ENCODE measurements around the gene ARL8A. TPM values are rescaled to one million over a fixed set of nuclear protein-coding genes. Genes with fewer than 3 reads are reported as not detected.

ARL8A gene
- total RNA-seq, 1 donor: 16.9 TPM

- no peak overlapping the region for H3K4me3 ChIP-seq (ENCODE audit: low read depth, low read length)
- TF ChIP-seq, protein P1, sequence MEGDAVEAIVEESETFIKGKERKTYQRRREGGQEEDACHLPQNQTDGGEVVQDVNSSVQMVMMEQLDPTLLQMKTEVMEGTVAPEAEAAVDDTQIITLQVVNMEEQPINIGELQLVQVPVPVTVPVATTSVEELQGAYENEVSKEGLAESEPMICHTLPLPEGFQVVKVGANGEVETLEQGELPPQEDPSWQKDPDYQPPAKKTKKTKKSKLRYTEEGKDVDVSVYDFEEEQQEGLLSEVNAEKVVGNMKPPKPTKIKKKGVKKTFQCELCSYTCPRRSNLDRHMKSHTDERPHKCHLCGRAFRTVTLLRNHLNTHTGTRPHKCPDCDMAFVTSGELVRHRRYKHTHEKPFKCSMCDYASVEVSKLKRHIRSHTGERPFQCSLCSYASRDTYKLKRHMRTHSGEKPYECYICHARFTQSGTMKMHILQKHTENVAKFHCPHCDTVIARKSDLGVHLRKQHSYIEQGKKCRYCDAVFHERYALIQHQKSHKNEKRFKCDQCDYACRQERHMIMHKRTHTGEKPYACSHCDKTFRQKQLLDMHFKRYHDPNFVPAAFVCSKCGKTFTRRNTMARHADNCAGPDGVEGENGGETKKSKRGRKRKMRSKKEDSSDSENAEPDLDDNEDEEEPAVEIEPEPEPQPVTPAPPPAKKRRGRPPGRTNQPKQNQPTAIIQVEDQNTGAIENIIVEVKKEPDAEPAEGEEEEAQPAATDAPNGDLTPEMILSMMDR (IDR thresholded peaks at IDR 0.05; ENCODE audit: insufficient read depth, low read length): no peak
- peak; percentile 23 for DNase-seq (ENCODE audit: low read depth)
Measured at GRCh38 chr1:202086579-202087350, 57.8 kb downstream of the ARL8A start.

DNA sequence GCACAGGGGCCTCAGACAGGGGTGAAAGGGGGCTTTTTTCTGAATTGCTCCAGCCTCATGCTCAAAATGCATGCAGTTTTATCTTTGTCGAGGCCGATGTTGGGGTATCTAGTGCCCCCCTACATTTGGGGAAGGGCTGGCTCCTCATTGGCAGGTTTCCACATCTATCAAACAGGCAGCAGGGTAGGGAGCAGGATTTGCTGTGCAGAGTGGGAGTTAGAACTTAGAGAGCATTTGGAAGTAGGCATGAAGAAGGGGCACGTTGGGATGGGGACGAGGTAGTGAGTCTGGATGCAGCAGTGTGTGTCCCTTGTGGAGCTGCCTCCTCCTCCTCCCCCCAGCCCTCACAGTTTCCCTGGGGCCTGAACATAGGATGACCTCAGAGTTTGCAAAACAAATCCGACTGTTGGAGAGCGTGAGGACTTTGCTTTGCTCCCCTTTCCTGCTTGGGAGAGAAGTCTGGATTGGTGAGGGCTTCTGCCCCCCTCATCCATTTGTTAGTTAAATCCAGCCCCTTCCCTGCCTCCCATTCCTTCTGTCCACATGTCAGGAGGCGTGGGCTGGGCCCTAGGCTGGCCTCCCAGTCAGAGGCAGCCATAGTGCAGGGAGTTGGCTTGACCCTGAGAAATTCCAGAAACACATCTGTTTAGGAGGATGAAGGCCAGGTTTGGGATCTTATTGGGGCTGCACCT is 58.7 kb downstream of the ARL8A start:
- no peak overlapping the region for H3K4me3 ChIP-seq (ENCODE audit: low read depth, low read length)
- DNase-seq (ENCODE audit: low read depth): peak; percentile 47
- TF ChIP-seq, protein P1 (IDR thresholded peaks at IDR 0.05; ENCODE audit: insufficient read depth, low read length): no peak

GRCh38 chr1:202084791-202085681 is 59.5 kb downstream of the ARL8A start:
- no peak for DNase-seq (ENCODE audit: low read depth)
- TF ChIP-seq, protein P1 (IDR thresholded peaks at IDR 0.05; ENCODE audit: insufficient read depth, low read length): no peak
- H3K4me3 ChIP-seq (ENCODE audit: low read depth, low read length): no peak overlapping the region

Small RNA genes within 50 kb of the gene (small RNA-seq; reads per million reads assigned to genes)
- not detected for gene CRIP1P3

Other genes starting within 250 kb of the ARL8A start
- gene LMOD1, start 198.2 kb downstream of the ARL8A start, total RNA-seq (ENCODE audit: low replicate concordance): 14.5 and 22.3 TPM in 2 replicates
- gene TIMM17A, start 189.2 kb downstream of the ARL8A start, total RNA-seq (ENCODE audit: low replicate concordance): 29.9 and 59.6 TPM in 2 replicates
- gene RNPEP, start 162.1 kb downstream of the ARL8A start, total RNA-seq (ENCODE audit: low replicate concordance): 49.3 and 189 TPM in 2 replicates
- gene ELF3, start 134.2 kb downstream of the ARL8A start, total RNA-seq (ENCODE audit: low replicate concordance): 0.09 TPM in 1 of 2 replicates, not detected in the other
- gene GPR37L1, start 21.8 kb downstream of the ARL8A start, total RNA-seq (ENCODE audit: low replicate concordance): not detected in 2 replicates
- not detected in 2 replicates for gene PTPN7, start 15.9 kb upstream of the ARL8A start, total RNA-seq (ENCODE audit: low replicate concordance)
- not detected in 2 replicates for gene LGR6, start 49.1 kb upstream of the ARL8A start, total RNA-seq (ENCODE audit: low replicate concordance)
- gene UBE2T, start 197.2 kb upstream of the ARL8A start, total RNA-seq (ENCODE audit: low replicate concordance): 1.6 and 58.9 TPM in 2 replicates
- 26.8 and 47.1 TPM in 2 replicates for gene PPP1R12B, start 204.0 kb upstream of the ARL8A start, total RNA-seq (ENCODE audit: low replicate concordance)

Measured in fibroblast of the aortic adventitia (primary cell).